ENCODE measurements around the gene RNPEP.
A peak's percentile ranks its signal among the peaks of the same experiment; 100 is the strongest.
"Not testable (repeated sequence)": the region's sequence is repeated elsewhere in the genome, so short reads cannot be mapped to it uniquely, and the experiment has no call there.

The RNPEP gene

DNA sequence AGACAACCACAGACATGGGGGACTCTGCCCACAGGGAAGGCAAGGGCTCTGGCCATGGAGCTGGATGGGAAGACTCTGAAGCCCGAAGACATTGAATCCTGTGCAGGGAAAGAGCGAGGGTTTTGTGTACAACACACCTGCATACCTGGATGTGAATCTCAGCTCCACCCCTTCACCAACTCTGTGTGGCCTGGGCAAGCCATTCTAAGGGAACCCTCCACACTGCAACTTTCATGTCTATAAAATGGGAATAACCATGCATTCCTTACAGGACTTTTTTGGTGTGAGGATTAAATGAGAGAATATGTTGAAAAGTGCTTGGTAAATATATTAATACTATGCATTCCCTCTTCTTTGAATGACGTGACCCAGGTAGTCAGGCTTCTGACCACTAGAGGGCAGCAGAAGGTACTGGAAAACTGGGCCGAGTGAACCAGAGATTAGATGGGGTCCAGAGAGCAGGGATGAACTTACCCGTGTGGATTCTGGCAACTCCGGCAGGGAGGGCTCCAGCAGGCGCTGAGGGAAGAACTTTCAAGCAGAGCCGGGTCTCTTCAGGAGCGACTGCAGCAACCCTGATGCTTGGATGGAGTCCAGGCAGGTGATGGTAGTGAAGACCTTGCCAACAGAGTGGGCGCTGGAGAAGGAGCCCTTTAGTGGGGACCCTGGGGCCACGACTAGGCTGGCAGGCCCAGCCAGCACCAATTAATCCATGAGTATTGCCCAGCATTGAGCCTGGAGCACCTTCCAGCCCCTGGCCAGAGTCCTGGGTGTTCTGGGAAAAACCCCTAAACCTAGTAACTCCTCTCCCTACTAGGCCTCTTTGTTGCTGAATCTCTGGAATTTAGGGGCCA, 27.1 kb downstream of the RNPEP start:
- FAIRE-seq = no peak
- peak; percentile 88 for DNase-seq (ENCODE audit: insufficient read length, low spot score)

DNA sequence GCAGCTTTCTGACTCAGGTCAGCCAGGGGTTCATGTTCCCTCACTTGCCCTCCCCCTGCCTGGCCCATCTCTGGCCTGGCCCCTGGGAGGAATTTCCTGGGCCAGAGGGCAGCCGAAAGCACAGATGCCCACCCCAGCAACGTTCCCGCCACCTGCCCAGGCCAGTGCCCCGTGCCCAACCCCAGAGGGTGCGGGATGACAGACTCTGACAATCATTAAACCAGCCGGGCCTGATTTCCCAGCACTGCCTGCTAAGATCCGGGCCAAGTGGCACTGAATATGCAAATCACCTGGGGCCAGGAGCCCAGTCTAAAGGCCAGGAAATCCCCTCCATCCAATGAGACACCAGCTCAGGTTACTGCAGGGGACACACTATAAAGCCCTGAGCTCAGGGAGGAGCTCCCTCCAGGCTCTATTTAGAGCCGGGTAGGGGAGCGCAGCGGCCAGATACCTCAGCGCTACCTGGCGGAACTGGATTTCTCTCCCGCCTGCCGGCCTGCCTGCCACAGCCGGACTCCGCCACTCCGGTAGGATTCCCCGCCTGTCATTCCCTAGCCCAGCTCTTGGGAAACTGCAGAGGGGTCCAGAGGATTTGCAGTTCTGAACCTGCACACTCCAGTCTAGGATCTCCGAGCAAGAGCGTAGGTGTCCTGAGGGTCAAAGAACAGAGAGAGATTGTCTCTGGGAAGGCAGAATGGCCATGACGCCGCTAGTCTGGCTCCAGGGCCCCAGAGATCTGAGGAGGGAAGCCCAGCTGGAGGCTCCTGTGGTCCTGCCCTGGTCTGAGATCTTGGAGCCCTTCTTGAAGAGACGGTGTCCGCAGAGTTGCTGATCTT, 27.9 kb downstream of the RNPEP start, which contains the start of gene ELF3:
TSS of gene ELF3 (plus strand) at position 408 of the 836 bp plus-strand sequence. CDS start 550 bp downstream, outside the sequence.
- peak; percentile 68 for DNase-seq (ENCODE audit: insufficient read length, low spot score)
- FAIRE-seq = peak; percentile 26

DNA sequence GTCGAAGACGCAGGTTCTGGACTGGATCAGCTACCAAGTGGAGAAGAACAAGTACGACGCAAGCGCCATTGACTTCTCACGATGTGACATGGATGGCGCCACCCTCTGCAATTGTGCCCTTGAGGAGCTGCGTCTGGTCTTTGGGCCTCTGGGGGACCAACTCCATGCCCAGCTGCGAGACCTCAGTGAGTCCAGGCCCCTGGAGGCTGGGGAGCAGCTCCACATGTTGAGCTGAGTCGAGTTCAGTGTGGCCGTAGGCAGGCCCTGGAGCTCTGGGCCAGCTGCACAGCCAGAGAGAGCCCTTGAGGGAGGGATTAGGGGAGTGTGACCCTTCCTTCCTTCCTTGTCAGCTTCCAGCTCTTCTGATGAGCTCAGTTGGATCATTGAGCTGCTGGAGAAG, 29.5 kb downstream of the RNPEP start:
- DNase-seq (ENCODE audit: insufficient read length, low spot score) = no peak

DNA sequence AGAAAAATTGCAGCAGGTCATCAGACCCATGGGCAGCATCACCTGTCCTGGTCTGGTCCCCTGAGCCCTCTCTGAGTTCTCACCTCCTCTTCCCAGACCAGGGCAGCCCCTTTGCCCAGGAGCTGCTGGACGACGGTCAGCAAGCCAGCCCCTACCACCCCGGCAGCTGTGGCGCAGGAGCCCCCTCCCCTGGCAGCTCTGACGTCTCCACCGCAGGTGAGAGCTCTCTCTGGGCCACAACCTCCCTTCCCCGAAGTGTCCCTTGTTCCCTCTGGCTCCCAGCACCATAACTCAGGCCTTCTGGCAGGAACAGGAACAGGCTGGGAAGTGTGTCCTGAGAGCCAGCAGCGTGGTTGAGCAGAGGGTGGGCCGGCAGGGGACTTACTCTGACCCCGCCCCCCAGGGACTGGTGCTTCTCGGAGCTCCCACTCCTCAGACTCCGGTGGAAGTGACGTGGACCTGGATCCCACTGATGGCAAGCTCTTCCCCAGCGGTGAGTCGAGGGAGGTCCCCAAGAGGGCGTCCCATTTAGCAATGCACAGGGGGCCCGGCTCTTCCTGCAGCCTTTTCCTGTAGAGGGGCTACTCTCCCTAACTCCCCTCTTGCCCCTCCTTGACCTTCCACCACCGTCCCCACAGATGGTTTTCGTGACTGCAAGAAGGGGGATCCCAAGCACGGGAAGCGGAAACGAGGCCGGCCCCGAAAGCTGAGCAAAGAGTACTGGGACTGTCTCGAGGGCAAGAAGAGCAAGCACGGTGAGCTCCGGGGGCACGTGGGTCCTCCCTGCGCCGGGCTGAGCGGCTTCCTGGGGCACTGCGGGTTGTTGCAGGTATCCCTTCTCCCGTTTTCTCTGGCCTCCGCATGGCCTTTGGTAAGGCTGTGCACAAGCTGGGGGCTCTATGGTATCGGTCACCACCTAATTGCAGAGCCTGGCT, 30.4 kb downstream of the RNPEP start:
- no peak for FAIRE-seq
- no peak for DNase-seq (ENCODE audit: insufficient read length, low spot score)

More for the DNA sequence above, 29.5 kb downstream of the RNPEP start:
- no peak for FAIRE-seq

DNA sequence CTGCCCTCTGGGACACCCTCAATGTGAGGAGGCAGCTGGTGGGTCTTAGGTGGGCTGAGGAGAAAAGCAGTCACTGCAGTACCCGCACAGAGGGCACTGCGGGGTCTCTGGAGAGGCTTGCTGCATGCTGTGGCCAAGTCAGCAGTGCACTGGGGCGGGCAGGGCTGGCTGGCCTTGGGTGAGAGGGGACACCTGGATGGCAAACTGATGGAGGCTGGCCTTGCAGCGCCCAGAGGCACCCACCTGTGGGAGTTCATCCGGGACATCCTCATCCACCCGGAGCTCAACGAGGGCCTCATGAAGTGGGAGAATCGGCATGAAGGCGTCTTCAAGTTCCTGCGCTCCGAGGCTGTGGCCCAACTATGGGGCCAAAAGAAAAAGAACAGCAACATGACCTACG, 31.2 kb downstream of the RNPEP start:
- DNase-seq (ENCODE audit: insufficient read length, low spot score) = no peak
- no peak for FAIRE-seq

DNA sequence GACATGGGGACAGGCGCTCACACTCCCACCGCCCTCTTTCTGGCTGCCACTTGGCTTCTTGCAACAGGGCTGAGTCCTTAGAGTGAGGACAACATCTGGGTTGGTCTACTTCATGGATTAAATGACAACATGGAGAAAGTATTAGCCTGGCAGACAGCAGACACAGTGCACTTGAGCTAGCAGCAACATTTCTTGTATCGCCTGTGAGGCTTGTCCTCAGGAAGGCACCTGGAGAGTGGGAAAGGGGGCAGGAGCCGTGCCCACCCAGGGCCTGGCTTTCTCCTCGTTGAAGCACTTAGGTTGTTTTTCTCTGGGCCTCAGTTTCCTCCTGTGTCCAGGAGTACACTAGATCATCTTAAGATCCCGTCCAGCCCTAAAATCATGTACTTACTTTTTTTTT, 31.6 kb downstream of the RNPEP start:
- no peak for DNase-seq (ENCODE audit: insufficient read length, low spot score)
- FAIRE-seq = no peak

DNA sequence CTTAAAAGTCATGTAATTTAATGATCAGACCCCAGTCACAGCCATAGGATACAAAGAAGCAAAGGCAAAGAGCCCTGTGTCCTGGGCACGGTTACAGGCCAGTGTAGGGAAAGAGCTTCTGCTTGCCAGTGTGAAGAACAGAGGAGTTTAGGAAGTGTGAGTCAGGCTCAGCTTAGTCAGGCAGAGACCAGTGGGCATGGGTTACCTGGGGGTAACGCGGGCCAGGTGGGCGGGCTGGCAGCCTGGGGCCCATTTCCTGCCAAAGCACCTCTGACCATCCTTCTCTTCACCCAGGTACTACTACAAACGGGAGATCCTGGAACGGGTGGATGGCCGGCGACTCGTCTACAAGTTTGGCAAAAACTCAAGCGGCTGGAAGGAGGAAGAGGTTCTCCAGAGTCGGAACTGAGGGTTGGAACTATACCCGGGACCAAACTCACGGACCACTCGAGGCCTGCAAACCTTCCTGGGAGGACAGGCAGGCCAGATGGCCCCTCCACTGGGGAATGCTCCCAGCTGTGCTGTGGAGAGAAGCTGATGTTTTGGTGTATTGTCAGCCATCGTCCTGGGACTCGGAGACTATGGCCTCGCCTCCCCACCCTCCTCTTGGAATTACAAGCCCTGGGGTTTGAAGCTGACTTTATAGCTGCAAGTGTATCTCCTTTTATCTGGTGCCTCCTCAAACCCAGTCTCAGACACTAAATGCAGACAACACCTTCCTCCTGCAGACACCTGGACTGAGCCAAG, 32.6 kb downstream of the RNPEP start:
- FAIRE-seq (no peak), DNase-seq (ENCODE audit: insufficient read length, low spot score) (no peak)

DNA sequence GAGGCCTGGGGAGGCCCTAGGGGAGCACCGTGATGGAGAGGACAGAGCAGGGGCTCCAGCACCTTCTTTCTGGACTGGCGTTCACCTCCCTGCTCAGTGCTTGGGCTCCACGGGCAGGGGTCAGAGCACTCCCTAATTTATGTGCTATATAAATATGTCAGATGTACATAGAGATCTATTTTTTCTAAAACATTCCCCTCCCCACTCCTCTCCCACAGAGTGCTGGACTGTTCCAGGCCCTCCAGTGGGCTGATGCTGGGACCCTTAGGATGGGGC, 33.2 kb downstream of the RNPEP start:
- FAIRE-seq (no peak), DNase-seq (ENCODE audit: insufficient read length, low spot score) (no peak)

DNA sequence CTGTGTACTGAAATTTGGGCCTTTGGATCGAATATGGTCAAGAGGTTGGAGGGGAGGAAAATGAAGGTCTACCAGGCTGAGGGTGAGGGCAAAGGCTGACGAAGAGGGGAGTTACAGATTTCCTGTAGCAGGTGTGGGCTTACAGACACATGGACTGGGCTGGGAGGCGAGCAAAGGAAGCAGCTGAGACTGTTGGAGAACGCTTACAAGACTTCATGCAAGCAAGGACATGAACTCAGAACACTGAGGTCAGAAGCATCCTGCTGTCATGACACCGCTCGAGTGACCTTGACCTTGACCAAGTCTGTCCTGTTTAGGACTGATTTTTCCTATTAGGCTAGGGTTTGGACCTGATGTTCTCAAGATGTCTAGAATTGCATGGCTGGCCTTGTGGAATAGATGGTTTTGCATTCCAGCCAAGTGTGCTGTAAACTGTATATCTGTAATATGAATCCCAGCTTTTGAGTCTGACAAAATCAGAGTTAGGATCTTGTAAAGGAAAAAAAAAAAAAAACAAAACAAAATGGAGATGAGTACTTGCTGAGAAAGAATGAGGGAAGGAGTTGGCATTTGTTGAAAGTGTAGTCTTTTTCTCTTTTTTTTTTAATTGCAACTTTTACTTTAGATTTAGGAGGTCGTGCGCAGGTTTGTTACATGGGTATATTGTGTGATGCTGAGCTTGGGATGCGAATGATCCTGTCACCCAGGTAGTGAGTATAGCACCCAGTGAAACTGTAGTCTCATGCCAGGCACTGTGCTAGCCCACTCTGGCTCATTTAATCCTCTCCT, 33.8 kb downstream of the RNPEP start:
- DNase-seq (ENCODE audit: insufficient read length, low spot score) (no peak), FAIRE-seq (no peak)

DNA sequence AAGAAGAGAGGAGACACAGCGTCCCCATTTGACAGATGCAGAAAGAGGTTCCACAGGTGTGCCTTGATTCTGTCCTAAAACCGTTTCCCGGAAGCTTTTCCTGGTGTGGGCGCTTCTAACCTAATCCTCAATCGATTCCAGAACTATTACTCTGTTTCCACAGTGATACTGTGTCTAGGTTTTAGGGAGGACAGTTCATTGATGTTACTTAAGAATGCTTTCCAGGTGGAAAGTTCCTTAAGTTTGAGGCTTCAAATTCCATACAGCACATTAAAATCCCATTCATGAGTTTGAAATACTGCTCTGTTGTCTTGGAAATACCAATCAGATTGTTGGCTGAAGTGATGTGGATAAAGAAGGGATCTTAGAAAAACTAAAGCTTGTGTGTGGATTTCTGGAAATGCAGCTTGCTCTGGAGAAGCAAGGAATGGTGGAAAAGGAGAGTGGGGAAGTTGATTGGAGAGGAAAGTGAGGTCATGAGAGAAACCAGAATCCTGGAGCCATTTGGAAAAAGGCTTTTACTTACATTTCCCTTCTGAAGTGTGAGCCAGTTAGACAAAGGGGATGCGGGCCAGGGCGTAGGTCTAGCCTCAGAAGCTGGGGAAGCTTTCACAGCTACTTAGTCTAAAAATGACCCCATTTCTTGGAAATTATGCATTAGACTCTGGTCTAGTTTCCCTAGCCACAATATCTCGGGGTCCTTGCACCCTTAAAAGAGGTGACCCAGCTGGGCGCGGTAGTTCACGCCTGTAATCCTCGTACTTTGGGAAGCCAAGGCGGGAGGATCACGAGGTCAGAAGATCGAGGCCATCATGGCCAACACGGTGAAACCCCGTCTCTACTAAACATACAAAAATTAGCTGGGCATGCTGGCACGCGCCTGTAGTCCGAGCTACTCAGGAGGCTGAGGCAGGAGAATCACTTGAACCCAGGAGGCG, 34.6 kb downstream of the RNPEP start:
- DNase-seq (ENCODE audit: insufficient read length, low spot score) (no peak), FAIRE-seq (no peak)

DNA sequence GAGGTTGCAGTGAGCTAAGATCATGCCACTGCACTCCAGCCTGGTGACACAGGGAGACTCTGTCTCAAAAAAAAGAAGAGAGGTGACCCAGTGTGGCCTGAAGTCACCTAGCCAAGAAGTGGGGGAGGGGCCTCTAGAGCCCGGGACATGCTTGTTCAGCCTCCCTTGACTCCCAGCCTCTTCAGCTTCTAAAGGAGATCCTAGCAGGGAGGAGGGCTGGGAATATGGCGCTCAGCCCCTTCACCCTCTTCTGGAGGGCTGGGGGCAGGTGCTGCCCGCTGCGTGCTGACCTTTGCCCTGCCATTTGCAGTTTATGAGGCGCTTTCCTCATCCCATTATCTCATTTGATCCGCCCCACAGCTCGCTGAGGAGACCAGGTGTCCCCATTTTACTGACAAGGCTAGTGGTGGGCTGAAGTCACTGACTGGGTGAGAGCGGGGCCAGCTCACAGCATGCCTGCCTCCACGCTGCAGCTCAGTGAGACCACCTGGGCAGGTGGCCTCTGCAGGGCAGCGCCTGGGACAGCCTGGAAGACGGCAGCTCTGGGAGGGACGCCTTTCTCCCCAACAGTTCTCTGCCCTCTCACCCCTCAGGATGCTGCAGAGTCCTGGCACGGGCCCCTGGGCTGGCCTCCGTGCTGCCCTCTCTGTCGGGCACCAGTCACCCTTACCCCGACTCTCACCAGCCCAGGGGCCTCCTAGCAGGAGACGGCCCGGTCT, 35.5 kb downstream of the RNPEP start:
- FAIRE-seq (no peak), DNase-seq (ENCODE audit: insufficient read length, low spot score) (no peak)

DNA sequence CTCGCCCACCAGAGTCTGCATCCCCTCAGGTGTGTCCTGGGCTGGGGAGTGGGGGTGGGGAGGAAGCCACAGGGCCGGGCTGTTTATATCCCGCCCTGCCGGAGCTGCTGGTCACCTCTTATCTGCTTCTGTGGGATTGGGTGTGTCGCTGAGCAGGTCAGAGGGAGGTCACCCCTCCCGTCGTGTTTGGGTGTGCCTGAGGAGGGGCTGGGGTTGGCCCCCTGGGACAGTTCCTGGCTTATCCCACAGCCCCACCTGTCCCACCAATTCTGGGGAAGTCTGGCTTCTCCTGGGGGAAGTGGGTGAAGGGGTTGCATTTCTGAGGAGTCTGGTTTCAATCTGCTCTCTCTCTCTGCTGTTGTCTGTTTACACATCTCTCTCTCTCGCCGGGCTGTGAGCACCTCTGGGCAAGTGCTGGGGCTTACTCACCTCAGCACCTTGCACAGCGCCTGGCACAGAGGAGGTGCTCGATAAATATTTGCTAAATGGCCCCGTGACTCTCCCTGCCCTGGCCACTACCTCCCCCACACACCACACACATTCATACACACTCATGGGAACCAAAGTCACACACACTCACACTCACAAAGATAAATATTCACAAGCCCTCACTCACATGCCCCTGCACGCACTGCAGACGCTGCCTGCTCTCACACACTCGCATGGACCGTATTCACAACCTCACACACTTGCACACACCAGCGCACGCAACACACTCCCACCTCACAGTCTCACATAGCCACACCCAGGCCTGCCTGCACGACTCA, 36.2 kb downstream of the RNPEP start:
- DNase-seq (ENCODE audit: insufficient read length, low spot score) = no peak
- FAIRE-seq = no peak

DNA sequence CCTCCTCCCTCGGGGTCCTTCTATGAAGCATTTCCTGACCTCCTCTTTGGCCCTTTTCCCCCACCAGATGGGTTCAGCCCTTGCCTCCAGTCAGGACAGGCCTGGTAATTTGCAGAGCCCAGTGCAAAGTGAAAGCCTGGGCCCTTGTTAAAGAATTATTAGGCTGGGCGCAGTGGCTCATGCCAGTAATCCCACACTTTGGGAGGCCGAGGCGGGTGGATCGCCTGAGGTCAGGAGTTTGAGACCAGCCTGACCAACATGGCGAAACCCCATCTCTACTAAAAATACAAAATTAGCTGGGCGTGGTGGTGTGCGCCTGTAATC, 36.7 kb downstream of the RNPEP start:
- FAIRE-seq; DNase-seq (ENCODE audit: insufficient read length, low spot score): not testable (repeated sequence)

DNA sequence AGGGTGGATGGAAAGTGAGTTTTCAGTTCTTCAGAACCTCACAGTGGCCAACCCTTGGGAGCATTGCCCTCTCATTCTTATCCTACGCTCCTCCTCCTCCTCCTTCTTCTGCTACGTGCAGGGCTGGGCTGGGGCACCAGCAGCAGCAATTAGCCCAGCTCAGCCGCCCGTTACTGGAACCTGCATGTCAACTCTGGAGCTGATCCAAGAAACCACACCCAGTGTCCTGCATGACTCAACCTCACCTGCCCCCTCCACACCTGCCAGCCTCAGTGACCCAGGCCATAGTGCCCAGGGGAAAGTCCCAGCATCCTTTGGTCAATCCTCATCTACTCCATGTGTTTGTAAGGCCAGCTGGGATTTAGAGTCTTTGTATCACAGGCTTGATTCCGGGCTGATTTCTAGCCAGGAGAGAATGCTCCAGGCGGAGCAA, 40.6 kb downstream of the RNPEP start:
- no peak for DNase-seq (ENCODE audit: insufficient read length, low spot score)

DNA sequence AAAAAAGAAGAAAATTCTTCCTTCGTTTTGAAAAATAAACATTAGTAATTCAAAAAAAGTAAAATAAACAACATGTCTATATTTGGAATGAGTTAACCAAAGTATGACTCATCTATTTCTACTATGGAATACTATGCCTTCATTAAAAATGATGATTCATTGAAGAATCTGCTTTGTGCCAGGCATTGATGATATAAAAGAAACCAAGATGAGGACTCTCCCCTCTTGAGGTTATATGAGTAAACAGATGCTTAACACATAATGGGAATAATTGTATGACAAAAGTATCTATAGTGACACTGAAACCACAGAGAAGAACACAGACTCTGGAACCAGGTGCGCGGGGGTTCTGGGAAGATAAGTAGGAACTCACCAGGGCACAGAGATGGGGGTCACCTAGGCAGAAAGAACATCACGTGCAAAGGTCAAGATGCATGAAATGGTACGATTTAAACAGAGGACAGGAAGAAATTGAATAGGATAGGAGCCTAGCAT, 46.8 kb downstream of the RNPEP start:
- FAIRE-seq = no peak
- DNase-seq (ENCODE audit: insufficient read length, low spot score) = peak; percentile 87

More for the DNA sequence above, 40.6 kb downstream of the RNPEP start:
- FAIRE-seq = no peak

DNA sequence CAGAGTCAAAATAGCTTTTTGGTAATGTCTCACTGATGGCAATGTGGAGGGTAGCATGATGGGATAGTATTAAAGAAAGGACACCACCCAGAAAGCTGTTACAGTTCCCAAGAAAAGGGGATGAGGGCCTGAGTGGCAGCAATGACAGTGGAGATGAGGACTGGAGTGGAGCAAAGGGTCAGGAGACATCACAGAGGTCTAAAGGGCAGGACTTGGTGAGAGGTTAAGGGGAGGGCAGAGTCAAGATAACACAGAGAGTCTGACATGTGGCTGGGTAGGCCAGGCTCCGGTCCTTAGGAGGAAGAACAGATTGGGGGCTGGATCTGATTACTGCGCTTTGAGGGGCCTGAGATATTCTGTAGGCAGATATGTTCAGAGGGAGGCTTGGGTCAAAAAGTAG, 47.3 kb downstream of the RNPEP start:
- FAIRE-seq = no peak

DNA sequence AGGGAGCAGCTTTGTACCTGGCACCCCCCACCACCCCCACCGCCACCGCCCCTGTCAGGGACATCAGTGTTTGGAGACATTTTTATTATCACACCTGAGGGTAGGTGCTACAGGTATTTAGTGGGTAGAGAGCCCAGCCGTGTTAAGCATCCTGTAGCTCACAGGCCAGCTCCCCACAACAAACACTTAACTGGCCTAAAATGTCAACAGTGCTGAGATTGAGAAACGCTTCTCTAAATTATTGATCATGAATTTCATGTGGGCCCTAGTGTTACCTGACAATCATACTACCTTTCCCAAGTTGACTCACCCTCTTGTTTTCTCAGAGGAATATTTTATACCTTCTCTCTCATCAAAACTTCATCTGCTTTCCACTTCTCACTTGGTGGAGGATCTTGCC, 49.3 kb downstream of the RNPEP start:
- DNase-seq (ENCODE audit: insufficient read length, low spot score) (no peak), FAIRE-seq (no peak)

More for the DNA sequence above, 47.3 kb downstream of the RNPEP start:
- DNase-seq (ENCODE audit: insufficient read length, low spot score) = no peak

Data from HTR-8/SVneo (cell line).